PC-9 (cell line): Measurements from ENCODE around the gene LTK.

ENCODE experiments used
- CTCF ChIP-seq: fragments of 200-600 bp; sonication (generic); conservative IDR thresholded peaks from 2 replicates; pipeline ENCODE4 v1.6.1; 2017; ENCODE audit warnings: mixed run types, antibody characterized with exemption, mild to moderate bottlenecking, moderate library complexity
- EZH2 ChIP-seq: fragments of 200-600 bp; sonication (generic); IDR thresholded peaks from 2 replicates; pipeline ENCODE4 v1.8.0; 2017; ENCODE audit warnings: antibody characterized with exemption, low read depth

- TF ChIP-seq CTCF (no peak), EZH2 (no peak)
Measured at GRCh38 chr15:41486286-41486685, 27.3 kb downstream of the LTK start.
